GM23338 (cell line): ENCODE data around the gene LPO. TPM values are rescaled to one million over a fixed set of nuclear protein-coding genes. Genes with fewer than 3 reads are reported as not detected.

ENCODE experiments used
- CREB1 ChIP-seq: fragments of 250-450 bp; sonication (Bioruptor Pico); IDR thresholded peaks from 2 replicates; pipeline ENCODE4 v1.5.0; 2020; ENCODE audit warnings: low read depth, mild to moderate bottlenecking, moderate library complexity
- EZH2 ChIP-seq: fragments of 200-600 bp; sonication (generic); IDR thresholded peaks from one replicate; pipeline ENCODE4 v1.8.0; 2017; ENCODE audit warnings: antibody characterized with exemption, mild to moderate bottlenecking, low read depth; ENCODE audit not compliant: unreplicated experiment
- EZH2phosphoT487 ChIP-seq: fragments of 200-600 bp; sonication (generic); IDR thresholded peaks from one replicate; pipeline ENCODE4 v1.8.1; 2018; ENCODE audit warnings: antibody characterized with exemption; ENCODE audit not compliant: unreplicated experiment
- JUNB ChIP-seq: IDR thresholded peaks from one replicate; pipeline ENCODE4 v1.6.1; 2016; ENCODE audit warnings: antibody characterized with exemption; ENCODE audit not compliant: unreplicated experiment
- NANOG ChIP-seq: IDR thresholded peaks from 2 replicates; pipeline ENCODE4 v1.6.1; 2016; ENCODE audit warnings: antibody characterized with exemption, borderline replicate concordance
- ZNF114 ChIP-seq: fragments of 250-450 bp; sonication (Bioruptor Pico); IDR thresholded peaks from 2 replicates; pipeline ENCODE4 v1.5.0; 2020; ENCODE audit warnings: mild to moderate bottlenecking, moderate library complexity
- ZNF331 ChIP-seq: fragments of 250-450 bp; sonication (Bioruptor Pico); IDR thresholded peaks from 2 replicates; pipeline ENCODE4 v1.5.0; 2020; ENCODE audit warnings: low read depth, mild to moderate bottlenecking, moderate library complexity
- polyA plus RNA-seq: library from polyadenylated mRNA; unstranded; fragments of >200 nt; fragmentation: Nextera tagmentation; extraction: Ambion mirVana; gene quantifications from 2 replicates; pipeline ENCODE4 v1.2.1, GENCODE V29; 2016
- total RNA-seq: library from RNA; depleted of rRNA; stranded (reverse); fragments of >200 nt; shearing (Covaris generic); gene quantifications from 2 replicates; pipeline ENCODE4 v1.2.3, GENCODE V29; 2014
- TF ChIP-seq, protein P1 (sequence below): fragments of 250-450 bp; sonication (Bioruptor Pico); IDR thresholded peaks from 2 replicates; pipeline ENCODE4 v1.5.0; 2020; ENCODE audit warnings: mild to moderate bottlenecking, moderate library complexity
- TF ChIP-seq, protein P2 (sequence below): IDR thresholded peaks from one replicate; pipeline ENCODE4 v1.6.1; 2018; ENCODE audit warnings: antibody characterized with exemption; ENCODE audit not compliant: unreplicated experiment
- TF ChIP-seq, protein P3 (sequence below): IDR thresholded peaks from 2 replicates; pipeline ENCODE4 v1.6.1; 2016; ENCODE audit warnings: antibody characterized with exemption

LPO gene
- total and polyA plus RNA-seq, 2 experiments from 2014 or later = 0.13 to 0.35 TPM

DNA sequence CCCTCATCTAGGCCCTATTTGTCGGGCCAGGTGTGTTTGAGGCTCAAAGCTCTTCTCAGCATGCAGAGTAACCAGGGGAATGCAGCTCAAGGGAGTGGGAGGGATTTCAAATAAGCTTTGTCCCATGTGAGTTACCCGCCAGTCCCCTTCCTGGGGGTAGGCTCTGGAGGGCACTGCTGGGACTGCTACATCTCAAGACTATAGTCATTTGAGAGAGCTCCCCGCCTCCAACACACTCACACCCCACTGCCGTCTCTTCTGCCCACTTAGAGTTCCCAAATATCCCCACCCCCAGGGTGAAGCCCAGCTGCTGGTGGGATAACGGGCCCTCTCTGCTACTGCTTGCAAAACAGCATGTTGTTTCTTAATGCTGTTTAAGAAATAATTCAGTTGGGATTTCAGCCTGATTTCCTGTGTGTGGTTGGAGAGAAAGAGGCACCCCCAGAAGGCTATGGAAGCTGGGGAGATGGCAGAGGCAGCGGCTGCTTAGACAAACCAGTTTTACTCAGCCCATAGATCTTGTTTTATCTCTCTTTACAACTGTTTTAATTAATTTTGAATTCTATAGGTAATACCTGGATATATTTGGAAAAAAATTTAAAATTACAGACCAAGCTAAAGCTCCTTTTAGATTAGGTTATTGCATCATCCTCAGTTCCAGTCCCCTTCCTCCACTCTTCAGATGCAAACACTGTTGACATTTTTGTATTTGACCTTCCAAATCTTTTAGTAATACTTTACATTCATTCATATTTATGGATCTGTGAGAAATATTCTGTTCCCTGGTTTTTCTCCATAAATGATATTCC is 46.4 kb downstream of the LPO start (continued):
- TF ChIP-seq, protein P1, sequence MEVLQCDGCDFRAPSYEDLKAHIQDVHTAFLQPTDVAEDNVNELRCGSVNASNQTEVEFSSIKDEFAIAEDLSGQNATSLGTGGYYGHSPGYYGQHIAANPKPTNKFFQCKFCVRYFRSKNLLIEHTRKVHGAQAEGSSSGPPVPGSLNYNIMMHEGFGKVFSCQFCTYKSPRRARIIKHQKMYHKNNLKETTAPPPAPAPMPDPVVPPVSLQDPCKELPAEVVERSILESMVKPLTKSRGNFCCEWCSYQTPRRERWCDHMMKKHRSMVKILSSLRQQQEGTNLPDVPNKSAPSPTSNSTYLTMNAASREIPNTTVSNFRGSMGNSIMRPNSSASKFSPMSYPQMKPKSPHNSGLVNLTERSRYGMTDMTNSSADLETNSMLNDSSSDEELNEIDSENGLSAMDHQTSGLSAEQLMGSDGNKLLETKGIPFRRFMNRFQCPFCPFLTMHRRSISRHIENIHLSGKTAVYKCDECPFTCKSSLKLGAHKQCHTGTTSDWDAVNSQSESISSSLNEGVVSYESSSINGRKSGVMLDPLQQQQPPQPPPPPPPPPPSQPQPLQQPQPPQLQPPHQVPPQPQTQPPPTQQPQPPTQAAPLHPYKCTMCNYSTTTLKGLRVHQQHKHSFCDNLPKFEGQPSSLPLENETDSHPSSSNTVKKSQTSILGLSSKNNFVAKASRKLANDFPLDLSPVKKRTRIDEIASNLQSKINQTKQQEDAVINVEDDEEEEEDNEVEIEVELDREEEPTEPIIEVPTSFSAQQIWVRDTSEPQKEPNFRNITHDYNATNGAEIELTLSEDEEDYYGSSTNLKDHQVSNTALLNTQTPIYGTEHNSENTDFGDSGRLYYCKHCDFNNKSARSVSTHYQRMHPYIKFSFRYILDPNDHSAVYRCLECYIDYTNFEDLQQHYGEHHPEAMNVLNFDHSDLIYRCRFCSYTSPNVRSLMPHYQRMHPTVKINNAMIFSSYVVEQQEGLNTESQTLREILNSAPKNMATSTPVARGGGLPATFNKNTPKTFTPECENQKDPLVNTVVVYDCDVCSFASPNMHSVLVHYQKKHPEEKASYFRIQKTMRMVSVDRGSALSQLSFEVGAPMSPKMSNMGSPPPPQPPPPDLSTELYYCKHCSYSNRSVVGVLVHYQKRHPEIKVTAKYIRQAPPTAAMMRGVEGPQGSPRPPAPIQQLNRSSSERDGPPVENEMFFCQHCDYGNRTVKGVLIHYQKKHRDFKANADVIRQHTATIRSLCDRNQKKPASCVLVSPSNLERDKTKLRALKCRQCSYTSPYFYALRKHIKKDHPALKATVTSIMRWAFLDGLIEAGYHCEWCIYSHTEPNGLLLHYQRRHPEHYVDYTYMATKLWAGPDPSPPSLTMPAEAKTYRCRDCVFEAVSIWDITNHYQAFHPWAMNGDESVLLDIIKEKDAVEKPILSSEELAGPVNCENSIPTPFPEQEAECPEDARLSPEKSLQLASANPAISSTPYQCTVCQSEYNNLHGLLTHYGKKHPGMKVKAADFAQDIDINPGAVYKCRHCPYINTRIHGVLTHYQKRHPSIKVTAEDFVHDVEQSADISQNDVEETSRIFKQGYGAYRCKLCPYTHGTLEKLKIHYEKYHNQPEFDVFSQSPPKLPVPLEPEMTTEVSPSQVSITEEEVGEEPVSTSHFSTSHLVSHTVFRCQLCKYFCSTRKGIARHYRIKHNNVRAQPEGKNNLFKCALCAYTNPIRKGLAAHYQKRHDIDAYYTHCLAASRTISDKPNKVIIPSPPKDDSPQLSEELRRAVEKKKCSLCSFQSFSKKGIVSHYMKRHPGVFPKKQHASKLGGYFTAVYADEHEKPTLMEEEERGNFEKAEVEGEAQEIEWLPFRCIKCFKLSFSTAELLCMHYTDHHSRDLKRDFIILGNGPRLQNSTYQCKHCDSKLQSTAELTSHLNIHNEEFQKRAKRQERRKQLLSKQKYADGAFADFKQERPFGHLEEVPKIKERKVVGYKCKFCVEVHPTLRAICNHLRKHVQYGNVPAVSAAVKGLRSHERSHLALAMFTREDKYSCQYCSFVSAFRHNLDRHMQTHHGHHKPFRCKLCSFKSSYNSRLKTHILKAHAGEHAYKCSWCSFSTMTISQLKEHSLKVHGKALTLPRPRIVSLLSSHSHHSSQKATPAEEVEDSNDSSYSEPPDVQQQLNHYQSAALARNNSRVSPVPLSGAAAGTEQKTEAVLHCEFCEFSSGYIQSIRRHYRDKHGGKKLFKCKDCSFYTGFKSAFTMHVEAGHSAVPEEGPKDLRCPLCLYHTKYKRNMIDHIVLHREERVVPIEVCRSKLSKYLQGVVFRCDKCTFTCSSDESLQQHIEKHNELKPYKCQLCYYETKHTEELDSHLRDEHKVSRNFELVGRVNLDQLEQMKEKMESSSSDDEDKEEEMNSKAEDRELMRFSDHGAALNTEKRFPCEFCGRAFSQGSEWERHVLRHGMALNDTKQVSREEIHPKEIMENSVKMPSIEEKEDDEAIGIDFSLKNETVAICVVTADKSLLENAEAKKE = no peak
- TF ChIP-seq JUNB (no peak), EZH2phosphoT487 (no peak), ZNF331 (CRISPR knock-in tag) (no peak), ZNF114 (CRISPR knock-in tag) (no peak), EZH2 (no peak), CREB1 (CRISPR knock-in tag) (no peak), NANOG (no peak)
- TF ChIP-seq, protein P2, sequence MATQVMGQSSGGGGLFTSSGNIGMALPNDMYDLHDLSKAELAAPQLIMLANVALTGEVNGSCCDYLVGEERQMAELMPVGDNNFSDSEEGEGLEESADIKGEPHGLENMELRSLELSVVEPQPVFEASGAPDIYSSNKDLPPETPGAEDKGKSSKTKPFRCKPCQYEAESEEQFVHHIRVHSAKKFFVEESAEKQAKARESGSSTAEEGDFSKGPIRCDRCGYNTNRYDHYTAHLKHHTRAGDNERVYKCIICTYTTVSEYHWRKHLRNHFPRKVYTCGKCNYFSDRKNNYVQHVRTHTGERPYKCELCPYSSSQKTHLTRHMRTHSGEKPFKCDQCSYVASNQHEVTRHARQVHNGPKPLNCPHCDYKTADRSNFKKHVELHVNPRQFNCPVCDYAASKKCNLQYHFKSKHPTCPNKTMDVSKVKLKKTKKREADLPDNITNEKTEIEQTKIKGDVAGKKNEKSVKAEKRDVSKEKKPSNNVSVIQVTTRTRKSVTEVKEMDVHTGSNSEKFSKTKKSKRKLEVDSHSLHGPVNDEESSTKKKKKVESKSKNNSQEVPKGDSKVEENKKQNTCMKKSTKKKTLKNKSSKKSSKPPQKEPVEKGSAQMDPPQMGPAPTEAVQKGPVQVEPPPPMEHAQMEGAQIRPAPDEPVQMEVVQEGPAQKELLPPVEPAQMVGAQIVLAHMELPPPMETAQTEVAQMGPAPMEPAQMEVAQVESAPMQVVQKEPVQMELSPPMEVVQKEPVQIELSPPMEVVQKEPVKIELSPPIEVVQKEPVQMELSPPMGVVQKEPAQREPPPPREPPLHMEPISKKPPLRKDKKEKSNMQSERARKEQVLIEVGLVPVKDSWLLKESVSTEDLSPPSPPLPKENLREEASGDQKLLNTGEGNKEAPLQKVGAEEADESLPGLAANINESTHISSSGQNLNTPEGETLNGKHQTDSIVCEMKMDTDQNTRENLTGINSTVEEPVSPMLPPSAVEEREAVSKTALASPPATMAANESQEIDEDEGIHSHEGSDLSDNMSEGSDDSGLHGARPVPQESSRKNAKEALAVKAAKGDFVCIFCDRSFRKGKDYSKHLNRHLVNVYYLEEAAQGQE = no peak
- TF ChIP-seq, protein P3, sequence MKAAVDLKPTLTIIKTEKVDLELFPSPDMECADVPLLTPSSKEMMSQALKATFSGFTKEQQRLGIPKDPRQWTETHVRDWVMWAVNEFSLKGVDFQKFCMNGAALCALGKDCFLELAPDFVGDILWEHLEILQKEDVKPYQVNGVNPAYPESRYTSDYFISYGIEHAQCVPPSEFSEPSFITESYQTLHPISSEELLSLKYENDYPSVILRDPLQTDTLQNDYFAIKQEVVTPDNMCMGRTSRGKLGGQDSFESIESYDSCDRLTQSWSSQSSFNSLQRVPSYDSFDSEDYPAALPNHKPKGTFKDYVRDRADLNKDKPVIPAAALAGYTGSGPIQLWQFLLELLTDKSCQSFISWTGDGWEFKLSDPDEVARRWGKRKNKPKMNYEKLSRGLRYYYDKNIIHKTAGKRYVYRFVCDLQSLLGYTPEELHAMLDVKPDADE = no peak
